ENCODE data around the gene FAM241B. TPM values are rescaled to one million over a fixed set of nuclear protein-coding genes. Genes with fewer than 3 reads are reported as not detected.

Gene FAM241B
- total and polyA plus RNA-seq, 5 experiments from 2014 or later: 11.2 to 18.5 (median 15.2) TPM

- no peak for ATAC-seq
- Mint-ChIP-seq H3K4me1 (peaks cover 9 to 13% (median 10%) of the 10 kb centered on the region in 4 donors), H3K27ac (no peak overlapping the region), H3K9me3 (no peaks in the 10 kb centered on the region), H3K36me3 (peaks cover 0 to 16% (median 4%) of the 10 kb centered on the region in 3 donors), H3K27me3 (no peaks in the 10 kb centered on the region), H3K4me3 (no peak overlapping the region)
- DNase-seq: no peak
- POLR2A ChIA-PET: interaction anchor here (2.1 kb wide), 1 partner anchor 121 kb away, joined by 8 read pairs; no protein-coding TSS in a partner anchor
Measured at GRCh38 chr10:69635428-69636272, 5.6 kb downstream of the FAM241B start.

GRCh38 chr10:69636273-69636575 lies 6.2 kb downstream of the FAM241B start:
- peaks cover 0 to 16% (median 4%) of the 10 kb centered on the region in 3 donors for H3K36me3 Mint-ChIP-seq
- no peak for ATAC-seq

GRCh38 chr10:69636626-69637605 lies 6.9 kb downstream of the FAM241B start:
- Mint-ChIP-seq H3K4me1 (peaks cover 0 to 5% (median 1%) of the 10 kb centered on the region in 4 donors), H3K9me3 (no peaks in the 10 kb centered on the region), H3K36me3 (peaks cover 0 to 15% (median 4%) of the 10 kb centered on the region in 3 donors), H3K27ac (peak overlapping the region in 3 of 10 donors; percentile 14 to 35 (median 26)), H3K4me3 (no peak overlapping the region), H3K27me3 (peaks cover 0 to 5% (median 0%) of the 10 kb centered on the region in 5 donors)
- ATAC-seq (peak; percentile 68 to 74), DNase-seq (peak in 6 of 10 donors; percentile 22 to 42 (median 40))
- POLR2A ChIA-PET: interaction anchor here (0.6 to 2.1 kb wide), 2 partner anchors 122 to 226 kb away, joined by 4 to 8 read pairs; no protein-coding TSS in a partner anchor

More at GRCh38 chr10:69636273-69636575, 6.2 kb downstream of the FAM241B start:
- Mint-ChIP-seq H3K27me3 (peaks cover 0 to 4% (median 0%) of the 10 kb centered on the region in 5 donors), H3K27ac (peak overlapping the region in 1 of 10 donors; percentile 35), H3K4me1 (peaks cover 4 to 8% (median 6%) of the 10 kb centered on the region in 4 donors), H3K9me3 (no peaks in the 10 kb centered on the region), H3K4me3 (no peak overlapping the region)
- POLR2A ChIA-PET: interaction anchor here (2.1 kb wide), 1 partner anchor 121 kb away, joined by 8 read pairs; no protein-coding TSS in a partner anchor
- no peak for DNase-seq

- Mint-ChIP-seq H3K27me3 (peaks cover 0 to 11% (median 2%) of the 10 kb centered on the region in 5 donors), H3K36me3 (peaks cover 0 to 3% (median under 1%) of the 10 kb centered on the region in 3 donors), H3K4me1 (peaks cover 0 to 5% (median under 1%) of the 10 kb centered on the region in 4 donors), H3K9me3 (no peaks in the 10 kb centered on the region), H3K27ac (no peak overlapping the region), H3K4me3 (no peak overlapping the region)
- POLR2A ChIA-PET: no interaction called here
- ATAC-seq (no peak), DNase-seq (peak in 1 of 10 donors; percentile 16)
Measured at GRCh38 chr10:69638642-69639041, 8.6 kb downstream of the FAM241B start.

GRCh38 chr10:69639291-69640195 lies 9.5 kb downstream of the FAM241B start:
- Mint-ChIP-seq H3K27me3 (peaks cover 0 to 11% (median 2%) of the 10 kb centered on the region in 5 donors), H3K9me3 (no peaks in the 10 kb centered on the region), H3K4me1 (peaks cover 0 to 5% (median under 1%) of the 10 kb centered on the region in 4 donors), H3K36me3 (no peaks in the 10 kb centered on the region), H3K27ac (peak overlapping the region in 2 of 10 donors; percentile 4 to 27), H3K4me3 (no peak overlapping the region)
- ATAC-seq: peak; percentile 73 to 88
- POLR2A ChIA-PET: no interaction called here
- DNase-seq: peak; percentile 51 to 85 (median 66)

- DNase-seq (peak in 1 of 10 donors; percentile 38), ATAC-seq (no peak)
- H3K4me1 Mint-ChIP-seq: peaks cover 0 to 5% (median under 1%) of the 10 kb centered on the region in 4 donors
- H3K36me3 Mint-ChIP-seq: no peaks in the 10 kb centered on the region
- no peaks in the 10 kb centered on the region for H3K9me3 Mint-ChIP-seq
- POLR2A ChIA-PET: no interaction called here
- no peak overlapping the region for H3K27ac Mint-ChIP-seq
- no peak overlapping the region for H3K4me3 Mint-ChIP-seq
- H3K27me3 Mint-ChIP-seq: peaks cover 0 to 15% (median 8%) of the 10 kb centered on the region in 5 donors
Measured at GRCh38 chr10:69640196-69640980, 10.3 kb downstream of the FAM241B start.

- no peak for ATAC-seq
- DNase-seq: peak in 1 of 10 donors; percentile 61
- H3K27ac Mint-ChIP-seq: no peak overlapping the region
- H3K9me3 Mint-ChIP-seq: no peaks in the 10 kb centered on the region
- POLR2A ChIA-PET: no interaction called here
- H3K27me3 Mint-ChIP-seq: peaks cover 0 to 17% (median 10%) of the 10 kb centered on the region in 5 donors
- H3K36me3 Mint-ChIP-seq: no peaks in the 10 kb centered on the region
- no peak overlapping the region for H3K4me3 Mint-ChIP-seq
- H3K4me1 Mint-ChIP-seq: peaks cover 0 to 5% (median under 1%) of the 10 kb centered on the region in 4 donors
Measured at GRCh38 chr10:69641261-69641980, 11.4 kb downstream of the FAM241B start.

GRCh38 chr10:69642747-69643146 lies 12.7 kb downstream of the FAM241B start:
- H3K36me3 Mint-ChIP-seq: no peaks in the 10 kb centered on the region
- POLR2A ChIA-PET: no interaction called here
- no peak for DNase-seq
- H3K9me3 Mint-ChIP-seq: no peaks in the 10 kb centered on the region
- peaks cover 0 to 17% (median 10%) of the 10 kb centered on the region in 5 donors for H3K27me3 Mint-ChIP-seq
- no peak overlapping the region for H3K27ac Mint-ChIP-seq
- H3K4me3 Mint-ChIP-seq: no peak overlapping the region
- H3K4me1 Mint-ChIP-seq: peaks cover 0 to 5% (median 0%) of the 10 kb centered on the region in 4 donors
- no peak for ATAC-seq

- Mint-ChIP-seq H3K9me3 (no peaks in the 10 kb centered on the region), H3K27me3 (peaks cover 0 to 17% (median 10%) of the 10 kb centered on the region in 5 donors), H3K36me3 (no peaks in the 10 kb centered on the region), H3K4me3 (no peak overlapping the region), H3K4me1 (peaks cover 0 to 4% (median 0%) of the 10 kb centered on the region in 4 donors), H3K27ac (no peak overlapping the region)
- DNase-seq (peak in 1 of 10 donors; percentile 58), ATAC-seq (no peak)
- POLR2A ChIA-PET: no interaction called here
Measured at GRCh38 chr10:69643779-69644657, 14.0 kb downstream of the FAM241B start.
